ENCODE measurements around the gene FAM107B.

The FAM107B gene

DNA sequence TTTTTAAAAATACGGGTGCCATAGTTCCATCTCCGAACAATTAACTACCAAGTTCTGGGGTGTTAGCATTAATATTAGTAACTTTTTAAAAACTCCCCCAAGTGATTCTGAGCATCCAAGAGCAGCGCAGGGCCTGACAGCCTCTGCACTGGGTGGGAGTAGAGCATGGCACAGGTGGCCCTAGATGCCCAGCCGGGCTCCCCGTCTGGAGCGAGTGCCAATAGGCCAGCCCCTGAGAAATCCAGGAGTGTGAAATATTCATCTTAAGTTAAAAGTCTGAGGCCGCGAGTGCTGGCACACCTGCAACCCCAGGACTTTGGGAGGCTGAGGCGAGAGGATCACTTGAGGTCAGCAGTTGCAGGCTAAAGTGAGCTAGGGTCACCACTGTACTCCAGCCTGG is 16.2 kb downstream of the FAM107B start:
- TF ChIP-seq, protein P1, sequence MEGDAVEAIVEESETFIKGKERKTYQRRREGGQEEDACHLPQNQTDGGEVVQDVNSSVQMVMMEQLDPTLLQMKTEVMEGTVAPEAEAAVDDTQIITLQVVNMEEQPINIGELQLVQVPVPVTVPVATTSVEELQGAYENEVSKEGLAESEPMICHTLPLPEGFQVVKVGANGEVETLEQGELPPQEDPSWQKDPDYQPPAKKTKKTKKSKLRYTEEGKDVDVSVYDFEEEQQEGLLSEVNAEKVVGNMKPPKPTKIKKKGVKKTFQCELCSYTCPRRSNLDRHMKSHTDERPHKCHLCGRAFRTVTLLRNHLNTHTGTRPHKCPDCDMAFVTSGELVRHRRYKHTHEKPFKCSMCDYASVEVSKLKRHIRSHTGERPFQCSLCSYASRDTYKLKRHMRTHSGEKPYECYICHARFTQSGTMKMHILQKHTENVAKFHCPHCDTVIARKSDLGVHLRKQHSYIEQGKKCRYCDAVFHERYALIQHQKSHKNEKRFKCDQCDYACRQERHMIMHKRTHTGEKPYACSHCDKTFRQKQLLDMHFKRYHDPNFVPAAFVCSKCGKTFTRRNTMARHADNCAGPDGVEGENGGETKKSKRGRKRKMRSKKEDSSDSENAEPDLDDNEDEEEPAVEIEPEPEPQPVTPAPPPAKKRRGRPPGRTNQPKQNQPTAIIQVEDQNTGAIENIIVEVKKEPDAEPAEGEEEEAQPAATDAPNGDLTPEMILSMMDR (conservative IDR thresholded peaks at IDR 0.05) = no peak
- no peak overlapping the region for H3K27ac ChIP-seq

DNA sequence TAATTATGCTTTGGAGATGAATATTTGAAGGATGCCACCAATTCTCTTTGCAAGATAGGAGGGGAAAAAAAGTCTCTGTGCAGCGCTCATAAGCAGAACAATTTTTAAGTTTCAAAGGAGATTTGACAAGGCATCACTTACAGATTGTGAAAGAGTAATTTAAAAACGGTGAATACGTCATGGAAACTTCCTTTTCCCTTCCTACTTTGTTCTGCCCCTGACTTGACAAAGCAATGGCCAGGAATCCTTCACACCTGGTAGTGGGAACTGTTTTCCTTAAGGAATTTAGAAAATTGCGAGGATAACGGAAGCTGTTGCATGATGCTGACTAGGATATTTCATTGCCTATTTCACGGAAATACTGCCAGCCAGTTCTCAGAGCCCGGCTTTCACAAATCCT is 16.7 kb downstream of the FAM107B start:
- no peak overlapping the region for H3K27ac ChIP-seq
- TF ChIP-seq, protein P1 (conservative IDR thresholded peaks at IDR 0.05) = no peak

DNA sequence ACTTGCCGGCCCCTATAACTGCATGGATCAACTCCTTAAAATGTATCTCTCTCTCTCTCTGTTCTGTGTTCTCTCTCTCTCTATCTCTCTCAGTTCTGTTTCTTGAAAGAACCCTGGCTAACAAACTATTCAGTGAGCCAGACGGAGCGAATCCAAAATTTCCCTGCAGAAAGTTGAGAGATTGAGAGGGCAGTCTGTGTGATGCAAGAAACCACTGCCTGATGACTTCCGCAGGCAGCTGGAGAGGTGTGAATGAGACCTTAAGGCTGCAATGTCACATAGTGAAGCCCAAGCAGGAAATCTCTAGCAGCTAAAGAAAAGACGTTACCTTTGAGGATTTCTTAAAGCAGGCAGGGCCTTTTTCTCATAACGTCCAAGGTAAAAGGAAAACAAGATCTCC is 17.3 kb downstream of the FAM107B start:
- H3K27ac ChIP-seq = no peak overlapping the region
- TF ChIP-seq, protein P1 (conservative IDR thresholded peaks at IDR 0.05) = no peak

DNA sequence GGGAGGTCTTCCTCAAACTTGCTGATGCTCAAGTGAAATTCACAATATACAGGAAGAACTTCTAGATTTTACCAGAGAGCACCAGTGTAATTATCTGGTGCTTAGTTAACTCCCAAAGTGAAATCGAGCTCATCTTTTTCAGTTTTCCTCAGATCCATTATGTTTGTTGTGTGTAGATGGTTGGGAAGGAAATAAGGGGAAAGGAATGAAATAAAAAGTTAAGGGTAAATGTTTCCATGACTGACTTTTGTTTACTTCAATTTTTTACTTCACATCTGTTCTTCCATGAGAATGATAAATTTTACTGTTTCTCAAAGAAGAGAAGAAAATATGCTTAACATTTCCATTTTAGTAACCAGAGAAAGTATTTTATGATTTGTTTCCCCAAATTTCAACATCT is 21.3 kb downstream of the FAM107B start:
- TF ChIP-seq, protein P1 (conservative IDR thresholded peaks at IDR 0.05) = no peak
- H3K27ac ChIP-seq = no peak overlapping the region

DNA sequence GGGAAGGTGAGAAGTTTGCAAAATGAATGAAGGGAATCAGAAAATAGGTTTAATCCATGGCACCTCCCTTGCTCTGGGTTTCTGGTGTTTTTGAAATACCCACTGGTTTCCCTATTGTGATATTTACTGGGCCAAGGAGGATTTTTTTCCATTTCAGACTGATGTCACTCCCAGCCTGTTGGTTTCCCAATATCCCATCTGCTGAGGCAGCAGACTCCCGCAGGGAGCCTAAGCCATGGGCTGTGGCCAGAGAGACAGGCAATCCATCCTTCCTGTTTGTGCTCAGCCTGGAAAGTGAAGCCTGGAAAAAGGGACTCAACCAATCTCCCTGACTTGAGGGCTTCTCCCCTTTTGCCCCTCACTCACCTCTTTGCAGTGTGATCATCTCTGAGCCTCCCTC is 22.8 kb downstream of the FAM107B start:
- TF ChIP-seq, protein P1 (conservative IDR thresholded peaks at IDR 0.05) = no peak
- no peak overlapping the region for H3K27ac ChIP-seq

DNA sequence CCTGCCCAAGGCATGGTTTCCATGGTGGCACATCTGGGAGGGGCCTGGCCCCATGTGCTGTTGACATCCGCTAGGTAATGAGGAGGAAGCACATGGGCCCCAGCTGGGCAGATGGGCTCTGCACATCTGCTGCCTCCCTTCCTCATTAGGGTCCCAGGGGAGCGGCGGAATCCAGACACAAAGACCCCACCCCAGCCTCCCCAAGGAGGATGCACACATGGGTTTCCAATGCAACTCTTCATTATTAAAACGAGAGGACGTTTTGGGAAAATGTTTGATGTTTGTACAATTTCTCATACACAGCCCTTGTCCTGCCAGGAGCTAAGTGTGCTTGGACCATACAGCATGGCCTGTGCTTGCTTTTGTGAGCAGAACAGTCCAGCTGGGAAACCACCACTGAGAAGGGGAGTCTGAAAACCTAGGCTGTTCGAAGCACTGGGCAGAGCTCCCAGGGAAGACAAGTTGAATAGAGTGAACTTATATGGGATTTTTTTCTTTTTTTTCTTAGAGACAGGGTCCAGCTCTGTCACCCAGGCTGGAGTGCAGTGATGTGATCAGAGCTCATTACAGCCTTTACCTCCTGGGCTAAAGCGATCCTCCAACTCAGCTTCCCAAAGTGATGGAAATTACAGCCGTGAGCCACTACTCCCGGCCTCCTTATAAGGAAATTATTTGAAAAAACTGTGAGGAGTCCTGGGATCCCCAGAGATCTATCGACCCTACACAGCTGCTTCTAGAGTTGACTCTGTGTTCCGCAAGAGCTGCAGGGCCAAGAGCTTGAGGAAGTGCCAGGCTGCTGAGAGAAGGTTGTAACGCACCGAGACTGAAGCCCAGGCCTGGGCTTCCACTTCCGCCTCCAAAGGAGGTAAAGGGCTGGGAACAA is 23.4 kb downstream of the FAM107B start:
- TF ChIP-seq, protein P1 (conservative IDR thresholded peaks at IDR 0.05) = no peak
- no peak overlapping the region for H3K27ac ChIP-seq

DNA sequence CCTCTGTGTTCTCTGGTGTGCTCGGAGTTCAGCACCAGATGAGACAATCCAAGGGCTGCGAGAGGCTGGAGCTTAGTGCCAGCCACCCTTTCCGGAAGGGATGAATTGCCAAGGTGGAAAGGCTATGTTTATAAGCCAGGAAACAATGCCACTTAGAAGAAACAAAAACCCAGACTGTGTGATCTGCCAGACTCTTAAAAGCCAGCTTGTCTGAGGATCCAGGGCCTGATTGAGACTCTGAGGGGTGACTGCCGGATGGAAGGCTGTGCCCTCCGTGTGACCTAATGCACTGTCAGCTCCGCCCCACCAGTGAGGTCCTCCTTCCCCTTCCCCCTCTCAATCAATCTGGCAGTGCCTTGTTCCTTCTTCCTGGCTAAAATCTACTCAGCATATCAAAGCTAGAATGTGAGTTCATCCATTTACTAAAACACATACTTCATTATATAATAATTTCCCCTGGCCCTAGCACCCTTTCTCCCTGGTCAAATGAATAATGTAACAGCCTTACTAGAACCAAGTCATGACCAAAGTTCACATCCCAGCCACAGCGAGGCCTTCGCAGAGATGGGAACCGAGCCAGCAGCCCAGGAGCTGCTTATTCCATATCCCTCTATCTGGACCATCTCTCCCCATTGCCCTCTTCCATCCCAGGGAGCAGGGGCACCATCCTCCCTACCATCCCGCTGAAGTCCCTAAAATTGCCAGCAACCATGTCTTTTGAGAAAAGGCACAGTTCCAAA is 25.5 kb downstream of the FAM107B start:
- TF ChIP-seq, protein P1 (conservative IDR thresholded peaks at IDR 0.05) = no peak
- H3K27ac ChIP-seq = no peak overlapping the region

Data from VCaP (cell line).